Measurements from ENCODE around the gene AGXT.

The AGXT gene

GRCh38 chr2:240865391-240865790 is 3.2 kb upstream of the AGXT start:
- no peak for DNase-seq (ENCODE audit: extremely low read depth in 1 of 2, low read depth in 1 of 2)

- DNase-seq (ENCODE audit: extremely low read depth in 1 of 2, low read depth in 1 of 2), result no peak
These were observed 708 bp downstream of the AGXT start for GRCh38 chr2:240869109-240869955.

GRCh38 chr2:240869956-240870875 is 1.6 kb downstream of the AGXT start:
- DNase-seq (ENCODE audit: extremely low read depth in 1 of 2, low read depth in 1 of 2), result no peak

GRCh38 chr2:240871071-240871958 is 2.7 kb downstream of the AGXT start:
- DNase-seq (ENCODE audit: extremely low read depth in 1 of 2, low read depth in 1 of 2), result no peak

GRCh38 chr2:240872317-240873097 is 3.9 kb downstream of the AGXT start:
- DNase-seq (ENCODE audit: extremely low read depth in 1 of 2, low read depth in 1 of 2), result no peak

GRCh38 chr2:240873098-240873788 is 4.6 kb downstream of the AGXT start:
- DNase-seq (ENCODE audit: extremely low read depth in 1 of 2, low read depth in 1 of 2), result no peak

- DNase-seq (ENCODE audit: extremely low read depth in 1 of 2, low read depth in 1 of 2), result no peak
These were observed 5.4 kb downstream of the AGXT start for GRCh38 chr2:240873805-240874714.

GRCh38 chr2:240874715-240875227 is 6.1 kb downstream of the AGXT start:
- DNase-seq (ENCODE audit: extremely low read depth in 1 of 2, low read depth in 1 of 2), result no peak

- DNase-seq (ENCODE audit: extremely low read depth in 1 of 2, low read depth in 1 of 2), result no peak
These were observed 6.8 kb downstream of the AGXT start for GRCh38 chr2:240875228-240876034.

GRCh38 chr2:240876035-240876474 is 7.4 kb downstream of the AGXT start:
- no peak for DNase-seq (ENCODE audit: extremely low read depth in 1 of 2, low read depth in 1 of 2)

- DNase-seq (ENCODE audit: extremely low read depth in 1 of 2, low read depth in 1 of 2), result no peak
These were observed 8.0 kb downstream of the AGXT start for GRCh38 chr2:240876475-240877251.

- DNase-seq (ENCODE audit: extremely low read depth in 1 of 2, low read depth in 1 of 2), result no peak
These were observed 9.1 kb downstream of the AGXT start for GRCh38 chr2:240877460-240878340.

GRCh38 chr2:240878341-240878936 is 9.8 kb downstream of the AGXT start:
- no peak for DNase-seq (ENCODE audit: extremely low read depth in 1 of 2, low read depth in 1 of 2)

- DNase-seq (ENCODE audit: extremely low read depth in 1 of 2, low read depth in 1 of 2), result no peak
These were observed 10.5 kb downstream of the AGXT start for GRCh38 chr2:240879105-240879504.

- no peak for DNase-seq (ENCODE audit: extremely low read depth in 1 of 2, low read depth in 1 of 2)
These were observed 13.3 kb downstream of the AGXT start for GRCh38 chr2:240881913-240882312.

All from activated CD8-positive, alpha-beta memory T cell treated with anti-CD3 and anti-CD28 coated beads for 1 hour (primary cell).